ENCODE results near the gene SHANK2. TPM values are rescaled to one million over a fixed set of nuclear protein-coding genes. Genes with fewer than 3 reads are reported as not detected.

Gene SHANK2
- polyA plus RNA-seq, 1 donor (not counting 4 experiments of a cell fraction or from before 2014, with no cell fraction given), result 0.22 TPM

- FAIRE-seq (no peak), DNase-seq (ENCODE audit: low read depth, low spot score) (no peak)
- no peaks in the 10 kb centered on the region for H3K4me1 ChIP-seq (ENCODE audit: control insufficient read depth, extremely low read depth, insufficient read depth, low read length)
Measured at GRCh38 chr11:71203681-71204080, 48.7 kb downstream of the SHANK2 start.

GRCh38 chr11:71202966-71203365, 49.4 kb downstream of the SHANK2 start:
- no peak overlapping the region for H2AFZ ChIP-seq (ENCODE audit: control insufficient read depth, low read length)
- H3K27ac ChIP-seq (ENCODE audit: control insufficient read depth, insufficient read depth, low read length), result no peak overlapping the region
- no peak for DNase-seq (ENCODE audit: low read depth, low spot score)
- no peaks in the 10 kb centered on the region for H3K9me3 ChIP-seq (ENCODE audit: control insufficient read depth, low read depth, low read length)
- H3K9me1 ChIP-seq (ENCODE audit: control insufficient read depth, extremely low read depth, insufficient read depth, low read length), result no peaks in the 10 kb centered on the region
- TF ChIP-seq EZH2 (IDR thresholded peaks at IDR 0.05; ENCODE audit: low read length) (no peak), CTCF (optimal IDR thresholded peaks at IDR 0.05 in 1 of 3, IDR thresholded peaks at IDR 0.05 in 1 of 3, conservative IDR thresholded peaks at IDR 0.05 in 1 of 3; ENCODE audit: extremely low read depth in 1 of 3, insufficient read depth in 2 of 3, low read length in 3 of 3) (no peak)
- H3K9ac ChIP-seq (ENCODE audit: control insufficient read depth, extremely low read depth, insufficient read depth, low read length), result no peak overlapping the region
- no peaks in the 10 kb centered on the region for H3K4me1 ChIP-seq (ENCODE audit: control insufficient read depth, extremely low read depth, insufficient read depth, low read length)
- H3K79me2 ChIP-seq (ENCODE audit: control insufficient read depth, insufficient read depth, low read length), result no peaks in the 10 kb centered on the region
- FAIRE-seq, result no peak
- no peak overlapping the region for H3K4me3 ChIP-seq (ENCODE audit: control insufficient read depth in 2 of 3, extremely low read depth in 1 of 3, insufficient read depth in 2 of 3, low read depth in 1 of 3, low read length in 3 of 3)
- no peak overlapping the region for H3K4me2 ChIP-seq (ENCODE audit: control insufficient read depth, extremely low read depth, insufficient read depth, low read depth, low read length)
- peaks cover 6% of the 10 kb centered on the region for H3K27me3 ChIP-seq (ENCODE audit: control insufficient read depth, extremely low read depth, insufficient read depth, low read length)
- no peaks in the 10 kb centered on the region for H4K20me1 ChIP-seq (ENCODE audit: control insufficient read depth, extremely low read depth, insufficient read depth, low read length)
- no peaks in the 10 kb centered on the region for H3K36me3 ChIP-seq (ENCODE audit: control insufficient read depth in 2 of 2, extremely low read depth in 1 of 2, insufficient read depth in 2 of 2, low read length in 2 of 2)
- dilution Hi-C loops (cut with MboI; ENCODE audit: extremely low pct_ligation_motif_present, low sequenced_read_pairs), result no loop called here

More at GRCh38 chr11:71203681-71204080, 48.7 kb downstream of the SHANK2 start:
- peaks cover 2% of the 10 kb centered on the region for H3K9me3 ChIP-seq (ENCODE audit: control insufficient read depth, low read depth, low read length)
- H3K4me2 ChIP-seq (ENCODE audit: control insufficient read depth, extremely low read depth, insufficient read depth, low read depth, low read length), result no peak overlapping the region
- H3K36me3 ChIP-seq (ENCODE audit: control insufficient read depth in 2 of 2, extremely low read depth in 1 of 2, insufficient read depth in 2 of 2, low read length in 2 of 2), result no peaks in the 10 kb centered on the region
- no peak for TF ChIP-seq CTCF (optimal IDR thresholded peaks at IDR 0.05 in 1 of 3, IDR thresholded peaks at IDR 0.05 in 1 of 3, conservative IDR thresholded peaks at IDR 0.05 in 1 of 3; ENCODE audit: extremely low read depth in 1 of 3, insufficient read depth in 2 of 3, low read length in 3 of 3)
- TF ChIP-seq EZH2 (IDR thresholded peaks at IDR 0.05; ENCODE audit: low read length), result no peak
- no peak overlapping the region for H2AFZ ChIP-seq (ENCODE audit: control insufficient read depth, low read length)
- no peak overlapping the region for H3K4me3 ChIP-seq (ENCODE audit: control insufficient read depth in 2 of 3, extremely low read depth in 1 of 3, insufficient read depth in 2 of 3, low read depth in 1 of 3, low read length in 3 of 3)
- H3K27ac ChIP-seq (ENCODE audit: control insufficient read depth, insufficient read depth, low read length), result no peak overlapping the region
- H3K27me3 ChIP-seq (ENCODE audit: control insufficient read depth, extremely low read depth, insufficient read depth, low read length), result peaks cover 6% of the 10 kb centered on the region
- no peaks in the 10 kb centered on the region for H3K79me2 ChIP-seq (ENCODE audit: control insufficient read depth, insufficient read depth, low read length)
- no peak overlapping the region for H3K9ac ChIP-seq (ENCODE audit: control insufficient read depth, extremely low read depth, insufficient read depth, low read length)
- no peaks in the 10 kb centered on the region for H4K20me1 ChIP-seq (ENCODE audit: control insufficient read depth, extremely low read depth, insufficient read depth, low read length)
- dilution Hi-C loops (cut with MboI; ENCODE audit: extremely low pct_ligation_motif_present, low sequenced_read_pairs), result no loop called here
- no peaks in the 10 kb centered on the region for H3K9me1 ChIP-seq (ENCODE audit: control insufficient read depth, extremely low read depth, insufficient read depth, low read length)
